Measurements from ENCODE around the gene CENPQ. TPM values are rescaled to one million over a fixed set of nuclear protein-coding genes. Genes with fewer than 3 reads are reported as not detected.
A peak's percentile ranks its signal among the peaks of the same experiment; 100 is the strongest.

CENPQ gene
- total RNA-seq, 1 donor, result 5.1 TPM

GRCh38 chr6:49540614-49541013, 77.4 kb downstream of the CENPQ start:
- H3K36me3 ChIP-seq (ENCODE audit: insufficient read depth, low read length), result no peaks in the 10 kb centered on the region
- no peak for DNase-seq (ENCODE audit: insufficient read length, low spot score, missing footprints)
- no peaks in the 10 kb centered on the region for H3K9me3 ChIP-seq (ENCODE audit: low read depth, low read length)
- H4K20me1 ChIP-seq (ENCODE audit: insufficient read depth, low read length), result no peaks in the 10 kb centered on the region
- no peaks in the 10 kb centered on the region for H3K79me2 ChIP-seq (ENCODE audit: insufficient read depth, low read length)
- no peak overlapping the region for H3K4me3 ChIP-seq (ENCODE audit: insufficient read depth, low read length)
- peaks cover 7% of the 10 kb centered on the region for H3K4me1 ChIP-seq (ENCODE audit: insufficient read depth, low read length)
- H3K27ac ChIP-seq (ENCODE audit: low read depth, low read length), result no peak overlapping the region
- TF ChIP-seq CTCF (IDR thresholded peaks at IDR 0.05; ENCODE audit: extremely low read depth, low read depth, low read length), result no peak
- no peaks in the 10 kb centered on the region for H3K27me3 ChIP-seq (ENCODE audit: insufficient read depth, low read length)
- no peak overlapping the region for H3K4me2 ChIP-seq (ENCODE audit: insufficient read depth, low read length)
- H2AFZ ChIP-seq (ENCODE audit: low read length), result no peak overlapping the region

GRCh38 chr6:49541210-49541724, 78.1 kb downstream of the CENPQ start:
- Histone ChIP-seq H4K20me1 (ENCODE audit: insufficient read depth, low read length) (no peaks in the 10 kb centered on the region), H3K27me3 (ENCODE audit: insufficient read depth, low read length) (no peaks in the 10 kb centered on the region), H3K4me3 (ENCODE audit: insufficient read depth, low read length) (no peak overlapping the region), H3K9me3 (ENCODE audit: low read depth, low read length) (no peaks in the 10 kb centered on the region), H3K36me3 (ENCODE audit: insufficient read depth, low read length) (no peaks in the 10 kb centered on the region), H3K79me2 (ENCODE audit: insufficient read depth, low read length) (no peaks in the 10 kb centered on the region), H3K27ac (ENCODE audit: low read depth, low read length) (peak overlapping the region; percentile 40), H2AFZ (ENCODE audit: low read length) (no peak overlapping the region), H3K4me2 (ENCODE audit: insufficient read depth, low read length) (no peak overlapping the region), H3K4me1 (ENCODE audit: insufficient read depth, low read length) (peaks cover 7% of the 10 kb centered on the region)
- peak; percentile 41 for DNase-seq (ENCODE audit: insufficient read length, low spot score, missing footprints)
- TF ChIP-seq CTCF (IDR thresholded peaks at IDR 0.05; ENCODE audit: extremely low read depth, low read depth, low read length), result no peak

GRCh38 chr6:49541936-49542335, 78.8 kb downstream of the CENPQ start:
- Histone ChIP-seq H3K27me3 (ENCODE audit: insufficient read depth, low read length) (no peaks in the 10 kb centered on the region), H3K4me2 (ENCODE audit: insufficient read depth, low read length) (peak overlapping the region; percentile 24), H2AFZ (ENCODE audit: low read length) (no peak overlapping the region), H3K4me1 (ENCODE audit: insufficient read depth, low read length) (peaks cover 7% of the 10 kb centered on the region), H3K79me2 (ENCODE audit: insufficient read depth, low read length) (no peaks in the 10 kb centered on the region), H4K20me1 (ENCODE audit: insufficient read depth, low read length) (no peaks in the 10 kb centered on the region), H3K9me3 (ENCODE audit: low read depth, low read length) (no peaks in the 10 kb centered on the region), H3K4me3 (ENCODE audit: insufficient read depth, low read length) (no peak overlapping the region), H3K36me3 (ENCODE audit: insufficient read depth, low read length) (no peaks in the 10 kb centered on the region), H3K27ac (ENCODE audit: low read depth, low read length) (peak overlapping the region; percentile 40)
- DNase-seq (ENCODE audit: insufficient read length, low spot score, missing footprints), result no peak
- TF ChIP-seq CTCF (IDR thresholded peaks at IDR 0.05; ENCODE audit: extremely low read depth, low read depth, low read length), result no peak

Other genes starting within 250 kb of the CENPQ start
- 16.2 and 16.6 TPM in 2 replicates for gene MMUT, start 117 bp upstream of the CENPQ start, total RNA-seq
- gene GLYATL3, start 36.6 kb downstream of the CENPQ start, total RNA-seq, result not detected in 2 replicates
- gene C6orf141, start 87.3 kb downstream of the CENPQ start, total RNA-seq, result not detected in 2 replicates
- gene RHAG, start 173.5 kb downstream of the CENPQ start, total RNA-seq, result not detected in 2 replicates